Breast epithelium (tissue), 3 donors: ENCODE data around the gene RHOJ.

ENCODE experiments used
- POLR2A ChIP-seq: fragments of 450-650 bp; IDR thresholded peaks from one replicate; pipeline ENCODE4 v1.6.1; 2016; ENCODE audit warnings: antibody characterized with exemption, mild to moderate bottlenecking, moderate library complexity
- POLR2AphosphoS5 ChIP-seq, 3 donors: sonication (generic); formaldehyde crosslinking; IDR thresholded peaks; one replicate each; pipeline ENCODE4 v1.6.1; 2017; ENCODE audit warnings: antibody characterized with exemption in 3 of 3
- TF ChIP-seq, protein P1 (sequence below), 3 donors: fragments of 450-650 bp; IDR thresholded peaks; one replicate each; pipeline ENCODE4 v1.5.1; 2016 to 2017; ENCODE audit warnings: antibody characterized with exemption in 3 of 3, mild to moderate bottlenecking in 3 of 3, moderate library complexity in 3 of 3

DNA sequence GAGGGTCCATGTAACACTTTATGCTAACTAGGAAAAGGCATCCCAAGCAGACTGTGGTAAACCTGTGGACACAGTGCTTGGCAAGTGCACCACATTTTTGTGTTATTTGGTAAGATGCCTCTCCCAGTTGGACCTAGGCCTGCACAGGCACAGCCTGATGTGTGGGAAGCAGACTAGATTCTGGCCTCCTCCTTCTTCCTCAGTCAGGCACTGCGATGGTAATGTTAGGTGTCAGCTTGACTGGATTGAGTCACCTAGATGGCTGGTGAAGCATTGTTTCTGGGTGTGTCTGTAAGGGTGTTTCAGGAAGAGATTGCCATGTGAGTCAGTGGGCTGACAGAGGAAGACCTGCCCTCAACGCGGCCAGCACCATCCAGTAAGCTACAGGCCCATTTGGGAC, 25.3 kb upstream of the RHOJ start:
- TF ChIP-seq POLR2A (no peak), POLR2AphosphoS5 (IDR thresholded peaks at IDR 0.05) (no peak)
- TF ChIP-seq, protein P1, sequence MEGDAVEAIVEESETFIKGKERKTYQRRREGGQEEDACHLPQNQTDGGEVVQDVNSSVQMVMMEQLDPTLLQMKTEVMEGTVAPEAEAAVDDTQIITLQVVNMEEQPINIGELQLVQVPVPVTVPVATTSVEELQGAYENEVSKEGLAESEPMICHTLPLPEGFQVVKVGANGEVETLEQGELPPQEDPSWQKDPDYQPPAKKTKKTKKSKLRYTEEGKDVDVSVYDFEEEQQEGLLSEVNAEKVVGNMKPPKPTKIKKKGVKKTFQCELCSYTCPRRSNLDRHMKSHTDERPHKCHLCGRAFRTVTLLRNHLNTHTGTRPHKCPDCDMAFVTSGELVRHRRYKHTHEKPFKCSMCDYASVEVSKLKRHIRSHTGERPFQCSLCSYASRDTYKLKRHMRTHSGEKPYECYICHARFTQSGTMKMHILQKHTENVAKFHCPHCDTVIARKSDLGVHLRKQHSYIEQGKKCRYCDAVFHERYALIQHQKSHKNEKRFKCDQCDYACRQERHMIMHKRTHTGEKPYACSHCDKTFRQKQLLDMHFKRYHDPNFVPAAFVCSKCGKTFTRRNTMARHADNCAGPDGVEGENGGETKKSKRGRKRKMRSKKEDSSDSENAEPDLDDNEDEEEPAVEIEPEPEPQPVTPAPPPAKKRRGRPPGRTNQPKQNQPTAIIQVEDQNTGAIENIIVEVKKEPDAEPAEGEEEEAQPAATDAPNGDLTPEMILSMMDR (IDR thresholded peaks at IDR 0.05) = no peak
